ENCODE data around the gene HLCS. TPM values are rescaled to one million over a fixed set of nuclear protein-coding genes. Genes with fewer than 3 reads are reported as not detected.

Gene HLCS
- total RNA-seq, 4 donors from 2014 or later, result 3.1 to 19.4 (median 8.9) TPM

DNA sequence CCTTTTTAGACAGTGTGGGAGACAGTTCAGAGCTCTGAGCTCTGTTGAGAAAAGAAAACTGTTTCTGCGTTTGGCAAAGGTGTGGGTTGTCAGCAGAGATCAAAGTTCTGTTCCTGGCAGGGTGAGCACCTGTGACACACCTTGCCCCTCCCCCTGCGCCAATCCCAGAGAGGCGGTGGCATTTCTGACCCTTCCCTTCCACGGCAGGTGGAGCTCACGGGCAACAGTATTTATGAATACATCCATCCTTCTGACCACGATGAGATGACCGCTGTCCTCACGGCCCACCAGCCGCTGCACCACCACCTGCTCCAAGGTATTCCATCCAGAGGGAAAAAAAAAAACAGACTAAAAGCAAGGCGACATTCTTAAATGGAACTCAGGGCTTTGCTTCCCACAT, 246.9 kb downstream of the HLCS start:
- intact Hi-C loops (cut with DNase I; ENCODE audit: low total_unique reads), result no loop called here
- no peak for DNase-seq (ENCODE audit: low spot score in 2 of 2)
- no peak overlapping the region for H3K4me3 ChIP-seq (ENCODE audit: low read depth, poor library complexity, severe bottlenecking)
- TF ChIP-seq CTCF (IDR thresholded peaks at IDR 0.05) (no peak), POLR2A (IDR thresholded peaks at IDR 0.05) (no peak)
- 54 to 62% methylated on average over 10 of the region's 10 CpGs for WGBS, 2 donors

DNA sequence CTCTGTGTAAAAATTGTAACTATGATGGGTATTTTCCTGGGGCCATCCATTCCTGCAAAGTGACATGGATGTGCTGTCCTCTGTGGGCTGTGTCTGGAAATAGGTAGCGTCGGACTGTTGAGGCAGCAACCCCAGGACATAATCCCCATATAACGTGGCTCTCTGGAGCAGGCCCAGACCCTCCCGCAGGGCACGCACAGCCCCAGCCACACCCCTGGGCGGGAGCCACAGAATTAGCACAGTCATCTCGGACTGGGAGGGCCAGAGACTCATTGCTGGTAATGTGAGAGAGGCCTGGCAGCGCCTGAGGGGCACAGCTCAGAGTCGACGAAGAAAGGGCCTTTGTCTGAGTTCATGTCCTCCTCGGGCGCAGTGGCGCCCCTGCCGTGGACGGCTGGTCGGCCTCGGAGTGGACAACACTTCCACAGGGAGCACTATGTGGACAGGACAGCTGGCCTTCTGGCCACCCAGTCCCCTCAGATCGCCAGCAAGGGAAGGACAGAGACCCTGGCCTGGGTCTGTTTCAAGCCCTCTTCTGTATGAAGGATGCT, 247.4 kb downstream of the HLCS start:
- no peak for DNase-seq (ENCODE audit: low spot score in 2 of 2)
- WGBS, 2 donors, result 41 to 47% methylated on average over 14 of the region's 18 CpGs
- TF ChIP-seq POLR2A (IDR thresholded peaks at IDR 0.05), result no peak
- no peak for TF ChIP-seq CTCF (IDR thresholded peaks at IDR 0.05)
- H3K4me3 ChIP-seq (ENCODE audit: low read depth, poor library complexity, severe bottlenecking), result no peak overlapping the region
- intact Hi-C loops (cut with DNase I; ENCODE audit: low total_unique reads), result no loop called here

DNA sequence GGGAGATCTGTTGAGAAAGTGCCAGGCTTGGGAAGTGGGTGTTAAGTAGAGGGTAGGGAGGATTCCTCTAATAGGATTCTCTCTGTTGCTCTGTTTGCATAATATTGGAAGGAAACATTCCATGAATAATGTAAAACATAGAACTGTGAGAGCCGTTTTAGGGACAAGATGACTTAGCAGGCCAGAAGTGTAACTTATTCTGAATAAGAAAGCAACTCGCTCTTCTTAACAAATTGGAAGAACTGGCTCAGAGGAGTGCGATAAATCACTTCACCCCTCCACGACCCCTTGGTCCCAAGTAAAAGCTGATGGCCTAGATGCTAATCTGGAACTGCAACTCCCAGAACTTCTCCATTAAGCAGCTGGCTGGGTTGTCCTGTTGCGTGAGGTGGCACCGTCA, 248.5 kb downstream of the HLCS start:
- whole genome bisulfite sequencing, 2 donors, result 83 to 85% methylated on average over 6 of the region's 6 CpGs
- no peak for DNase-seq (ENCODE audit: low spot score in 2 of 2)
- TF ChIP-seq POLR2A (IDR thresholded peaks at IDR 0.05), result no peak
- TF ChIP-seq CTCF (IDR thresholded peaks at IDR 0.05), result no peak
- H3K4me3 ChIP-seq (ENCODE audit: low read depth, poor library complexity, severe bottlenecking), result no peak overlapping the region
- intact Hi-C loops (cut with DNase I; ENCODE audit: low total_unique reads), result no loop called here

DNA sequence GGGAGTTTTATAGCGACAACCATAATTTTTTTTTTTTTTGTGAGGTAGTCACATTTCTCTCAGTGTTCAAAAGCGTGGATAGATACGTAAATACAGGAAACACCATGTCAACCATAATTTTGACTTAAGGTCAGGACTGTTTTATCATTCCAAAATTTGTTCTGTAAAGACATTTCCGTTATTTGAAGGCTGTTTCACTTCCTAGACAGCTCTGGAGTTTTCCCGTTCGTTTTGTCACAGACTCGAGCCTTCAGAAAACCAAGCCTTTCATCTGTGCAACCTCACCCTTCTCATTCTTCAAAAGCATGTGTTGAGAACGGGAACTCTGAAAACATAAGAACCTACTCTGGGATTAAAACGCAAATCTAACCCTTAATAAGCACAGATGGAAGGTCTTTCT, 249.6 kb downstream of the HLCS start:
- 72 to 81% methylated on average over 9 of the region's 9 CpGs for WGBS, 2 donors
- no peak for TF ChIP-seq CTCF (IDR thresholded peaks at IDR 0.05)
- TF ChIP-seq POLR2A (IDR thresholded peaks at IDR 0.05), result no peak
- intact Hi-C loops (cut with DNase I; ENCODE audit: low total_unique reads), result no loop called here

GRCh38 chr21:36716387-36716786, 250.1 kb downstream of the HLCS start:
- no peak for DNase-seq (ENCODE audit: low spot score in 2 of 2)
- TF ChIP-seq CTCF (IDR thresholded peaks at IDR 0.05), result no peak
- no peak for TF ChIP-seq POLR2A (IDR thresholded peaks at IDR 0.05)
- intact Hi-C loops (cut with DNase I; ENCODE audit: low total_unique reads), result no loop called here
- whole genome bisulfite sequencing, 2 donors, result 82 to 86% methylated on average over 2 of the region's 2 CpGs
- no peak overlapping the region for H3K4me3 ChIP-seq (ENCODE audit: low read depth, poor library complexity, severe bottlenecking)

More for the DNA sequence above, 249.6 kb downstream of the HLCS start:
- no peak overlapping the region for H3K4me3 ChIP-seq (ENCODE audit: low read depth, poor library complexity, severe bottlenecking)
- DNase-seq (ENCODE audit: low spot score in 2 of 2), result no peak

DNA sequence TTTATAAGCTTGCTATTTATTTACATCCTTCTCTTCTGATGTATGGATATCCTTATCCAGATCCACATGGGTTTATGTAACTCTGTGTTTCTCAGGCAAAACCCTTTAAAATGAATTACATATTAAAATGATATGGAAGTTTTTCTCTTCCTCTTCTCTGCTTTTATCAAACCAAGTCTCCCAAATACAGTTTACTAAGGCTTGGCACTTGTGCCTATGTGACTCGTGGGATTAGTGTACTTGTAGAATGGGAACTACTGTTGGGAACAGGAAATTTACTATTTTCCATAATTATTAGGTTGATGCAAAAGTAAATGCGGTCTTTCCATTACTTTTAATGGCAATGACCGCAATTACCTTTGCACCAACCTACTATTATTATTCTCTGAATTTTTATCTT, 252.7 kb downstream of the HLCS start:
- TF ChIP-seq POLR2A (IDR thresholded peaks at IDR 0.05), result no peak
- TF ChIP-seq CTCF (IDR thresholded peaks at IDR 0.05), result no peak
- 54 to 71% methylated on average over 3 of the region's 3 CpGs for WGBS, 2 donors
- intact Hi-C loops (cut with DNase I; ENCODE audit: low total_unique reads), result no loop called here
- no peak for DNase-seq (ENCODE audit: low spot score in 2 of 2)
- H3K4me3 ChIP-seq (ENCODE audit: low read depth, poor library complexity, severe bottlenecking), result no peak overlapping the region
